Hepatocyte (in vitro differentiated cells): ENCODE measurements around the gene UBXN6. TPM values are rescaled to one million over a fixed set of nuclear protein-coding genes. Genes with fewer than 3 reads are reported as not detected.

Source experiments
- DNase-seq: peaks from one replicate; pipeline ENCODE4 v3.0.0-alpha.2; 2016; ENCODE audit warnings: low spot score
- H2AFZ ChIP-seq: fragments of 200-600 bp; sonication (generic); 2 replicates; pipeline ENCODE4 v1.6.0; 2016; ENCODE audit warnings: antibody characterized with exemption, mild to moderate bottlenecking
- H3K27ac ChIP-seq: fragments of 200-600 bp; sonication (generic); 2 replicates; pipeline ENCODE4 v1.5.1; 2016; ENCODE audit warnings: mild to moderate bottlenecking
- H3K27me3 ChIP-seq: fragments of 200-600 bp; sonication (generic); 2 replicates; pipeline ENCODE4 v1.6.1; 2016
- H3K36me3 ChIP-seq: fragments of 200-600 bp; sonication (generic); replicated peaks from 2 replicates; pipeline ENCODE4 v1.5.1; 2016; ENCODE audit warnings: low read depth; ENCODE audit not compliant: insufficient read depth
- H3K4me1 ChIP-seq: fragments of 200-600 bp; sonication (generic); 2 replicates; pipeline ENCODE4 v1.5.1; 2016; ENCODE audit warnings: mild to moderate bottlenecking, moderate library complexity; ENCODE audit not compliant: insufficient read depth
- H3K4me2 ChIP-seq: fragments of 200-600 bp; sonication (generic); 2 replicates; pipeline ENCODE4 v1.6.0; 2016
- H3K4me3 ChIP-seq: fragments of 200-600 bp; sonication (generic); 2 replicates; pipeline ENCODE4 v1.5.1; 2016; ENCODE audit warnings: mild to moderate bottlenecking
- H3K79me2 ChIP-seq: fragments of 200-600 bp; sonication (generic); 2 replicates; pipeline ENCODE4 v1.6.0; 2017; ENCODE audit warnings: mild to moderate bottlenecking
- H3K9me2 ChIP-seq: fragments of 200-600 bp; sonication (generic); replicated peaks from 2 replicates; pipeline ENCODE4 v1.6.0; 2017; ENCODE audit warnings: mild to moderate bottlenecking; ENCODE audit not compliant: insufficient read depth
- H3K9me3 ChIP-seq: fragments of 200-600 bp; sonication (generic); 2 replicates; pipeline ENCODE4 v1.5.1; 2016; ENCODE audit warnings: low read depth, mild to moderate bottlenecking
- H4K20me1 ChIP-seq: fragments of 200-600 bp; sonication (generic); 2 replicates; pipeline ENCODE4 v1.6.0; 2016; ENCODE audit warnings: mild to moderate bottlenecking; ENCODE audit not compliant: insufficient read depth, poor library complexity, severe bottlenecking
- EZH2 ChIP-seq: fragments of 200-600 bp; sonication (generic); IDR thresholded peaks from 2 replicates; pipeline ENCODE4 v1.6.1; 2016; ENCODE audit warnings: antibody characterized with exemption, mild to moderate bottlenecking, borderline replicate concordance
- EZH2phosphoT487 ChIP-seq: fragments of 200-600 bp; sonication (generic); IDR thresholded peaks from one replicate; pipeline ENCODE4 v1.6.1; 2018; ENCODE audit warnings: antibody characterized with exemption, mild to moderate bottlenecking, low read depth, moderate library complexity; ENCODE audit not compliant: unreplicated experiment, severe bottlenecking
- WGBS: methylation state at CpG from one replicate; pipeline ENCODE4 v1.1.6; 2016; ENCODE audit warnings: low lambda C conversion rate; ENCODE audit errors: missing lambda C conversion rate; 5-methylcytosine and 5-hydroxymethylcytosine counted together
- polyA plus RNA-seq: library from polyadenylated mRNA; unstranded; fragments of >200 nt; fragmentation: Nextera tagmentation; extraction: Ambion mirVana; gene quantifications from 2 replicates; pipeline ENCODE4 v1.2.1, GENCODE V29; 2016
- total RNA-seq: library from RNA; depleted of rRNA; stranded (reverse); fragments of >200 nt; gene quantifications from 2 replicates; pipeline ENCODE4 v1.2.3, GENCODE V29; 2014
- TF ChIP-seq, protein P1 (sequence below): fragments of 200-600 bp; sonication (generic); IDR thresholded peaks from 2 replicates; pipeline ENCODE4 v1.5.1; 2016; ENCODE audit warnings: antibody characterized with exemption, mild to moderate bottlenecking; ENCODE audit not compliant: poor library complexity

Gene UBXN6
- total and polyA plus RNA-seq, 2 experiments from 2014 or later, result 36.8 to 88.6 TPM

DNA sequence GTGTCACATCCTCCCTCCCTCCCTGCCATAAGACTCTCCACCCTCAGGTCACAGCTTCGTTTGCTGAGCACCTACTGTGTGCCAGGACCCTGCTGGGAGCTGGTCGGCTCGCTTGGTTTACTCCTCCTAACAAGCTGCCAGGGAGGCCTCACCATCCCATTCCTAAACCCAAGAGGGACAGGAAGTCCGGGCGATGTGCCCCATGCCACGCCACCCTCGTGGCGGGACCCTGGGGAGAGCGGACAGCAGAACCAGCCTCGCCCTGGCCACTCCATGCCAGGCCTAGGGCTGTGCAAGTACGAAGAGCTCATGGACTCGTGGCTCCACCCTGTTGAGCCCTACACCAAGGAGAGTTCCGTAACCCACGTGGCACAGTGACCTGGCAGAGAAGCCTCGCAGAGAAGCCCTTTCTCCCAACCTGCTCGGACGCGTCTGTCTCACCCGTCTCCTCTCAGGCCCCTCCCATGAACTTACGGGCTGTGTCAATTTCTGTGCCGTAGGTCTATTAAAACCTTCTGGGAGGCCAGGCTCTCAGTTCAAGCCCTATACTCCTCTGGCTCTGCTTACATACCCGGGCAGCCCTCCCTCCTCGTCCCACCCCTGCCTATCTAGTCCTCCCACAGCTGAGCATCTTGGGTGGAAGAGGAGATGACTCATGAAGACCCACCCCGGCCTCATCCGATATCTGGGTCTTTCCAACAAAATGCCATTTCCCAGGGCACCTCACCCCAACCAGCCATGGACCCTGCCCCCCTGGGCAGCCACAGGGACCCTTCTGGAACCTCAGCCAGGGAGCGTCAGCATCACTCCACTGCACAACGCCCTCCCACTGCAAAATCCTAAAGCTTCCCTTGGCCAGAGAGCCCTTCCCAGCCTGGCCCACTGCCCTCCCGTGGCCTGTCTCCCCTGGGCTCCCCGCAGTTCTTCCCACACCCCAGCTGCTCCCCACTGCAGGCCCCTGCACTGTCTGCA, 2.6 kb downstream of the UBXN6 start:
- peak overlapping the region; percentile 100 for H3K27ac ChIP-seq
- H3K4me1 ChIP-seq, result peaks cover 15% of the 10 kb centered on the region
- H3K9me3 ChIP-seq, result no peaks in the 10 kb centered on the region
- H3K27me3 ChIP-seq, result no peaks in the 10 kb centered on the region
- H3K4me2 ChIP-seq, result peak overlapping the region; percentile 98
- no peak overlapping the region for H2AFZ ChIP-seq
- peak; percentile 54 for DNase-seq
- peaks cover 31% of the 10 kb centered on the region for H3K79me2 ChIP-seq
- H4K20me1 ChIP-seq, result peaks cover 5% of the 10 kb centered on the region
- H3K4me3 ChIP-seq, result no peak overlapping the region
- no peak for TF ChIP-seq EZH2phosphoT487
- TF ChIP-seq, protein P1, sequence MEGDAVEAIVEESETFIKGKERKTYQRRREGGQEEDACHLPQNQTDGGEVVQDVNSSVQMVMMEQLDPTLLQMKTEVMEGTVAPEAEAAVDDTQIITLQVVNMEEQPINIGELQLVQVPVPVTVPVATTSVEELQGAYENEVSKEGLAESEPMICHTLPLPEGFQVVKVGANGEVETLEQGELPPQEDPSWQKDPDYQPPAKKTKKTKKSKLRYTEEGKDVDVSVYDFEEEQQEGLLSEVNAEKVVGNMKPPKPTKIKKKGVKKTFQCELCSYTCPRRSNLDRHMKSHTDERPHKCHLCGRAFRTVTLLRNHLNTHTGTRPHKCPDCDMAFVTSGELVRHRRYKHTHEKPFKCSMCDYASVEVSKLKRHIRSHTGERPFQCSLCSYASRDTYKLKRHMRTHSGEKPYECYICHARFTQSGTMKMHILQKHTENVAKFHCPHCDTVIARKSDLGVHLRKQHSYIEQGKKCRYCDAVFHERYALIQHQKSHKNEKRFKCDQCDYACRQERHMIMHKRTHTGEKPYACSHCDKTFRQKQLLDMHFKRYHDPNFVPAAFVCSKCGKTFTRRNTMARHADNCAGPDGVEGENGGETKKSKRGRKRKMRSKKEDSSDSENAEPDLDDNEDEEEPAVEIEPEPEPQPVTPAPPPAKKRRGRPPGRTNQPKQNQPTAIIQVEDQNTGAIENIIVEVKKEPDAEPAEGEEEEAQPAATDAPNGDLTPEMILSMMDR, result no peak
- no peak for TF ChIP-seq EZH2
- H3K9me2 ChIP-seq, result no peaks in the 10 kb centered on the region
- WGBS, result 86% methylated on average over 27 of the region's 29 CpGs
- H3K36me3 ChIP-seq, result no peaks in the 10 kb centered on the region

DNA sequence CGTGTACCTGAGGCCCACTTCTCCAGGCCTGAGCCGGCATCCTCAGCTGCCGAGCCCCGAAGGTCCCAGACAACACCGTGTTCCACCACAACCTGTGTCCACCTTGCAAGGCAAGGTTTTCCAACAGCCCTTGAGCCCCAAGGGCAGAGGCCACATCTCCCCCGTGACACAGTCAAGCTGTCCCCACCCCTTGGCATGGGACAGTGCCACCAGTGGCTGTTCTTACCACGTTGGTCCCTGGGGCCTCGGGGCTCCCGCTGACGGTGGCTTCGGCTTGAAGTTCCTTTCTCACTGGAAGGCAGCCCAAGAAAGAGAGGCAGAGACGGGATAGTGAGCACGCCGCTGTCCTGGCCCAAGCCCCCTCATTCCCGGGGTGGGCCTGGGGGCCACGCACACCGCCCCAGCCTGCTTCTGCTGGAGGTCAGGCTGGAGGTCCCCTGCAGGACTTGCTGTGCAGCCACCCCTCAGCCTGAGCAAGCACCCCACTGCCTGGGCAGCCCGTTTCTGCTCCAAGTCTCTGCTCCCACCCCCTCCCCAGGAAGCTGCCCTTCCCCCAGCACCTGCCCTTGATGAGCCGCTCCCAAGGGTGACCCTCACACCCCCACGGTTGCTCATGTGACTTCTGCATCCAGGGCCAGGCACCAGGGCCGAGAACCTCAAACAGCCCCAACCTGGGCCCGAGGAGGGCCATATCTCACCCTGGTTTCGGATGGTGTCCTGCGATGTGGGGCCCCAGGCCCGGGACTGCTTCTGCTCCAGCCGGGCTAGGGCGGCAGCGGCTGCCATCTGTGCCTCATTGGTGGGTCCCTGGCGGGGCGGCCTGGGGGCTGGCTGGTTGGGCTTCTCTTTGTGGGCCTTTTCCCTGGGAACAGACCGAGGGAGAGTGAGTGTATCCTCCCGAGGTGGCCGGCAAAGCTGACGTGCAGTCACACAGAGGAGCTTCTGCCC, 4.1 kb downstream of the UBXN6 start:
- H3K9me3 ChIP-seq, result no peaks in the 10 kb centered on the region
- no peak overlapping the region for H3K4me3 ChIP-seq
- H3K36me3 ChIP-seq, result no peaks in the 10 kb centered on the region
- 88% methylated on average over 33 of the region's 34 CpGs for WGBS
- H3K4me1 ChIP-seq, result peaks cover 15% of the 10 kb centered on the region
- no peak for TF ChIP-seq EZH2phosphoT487
- TF ChIP-seq, protein P1, result no peak
- no peak for TF ChIP-seq EZH2
- peaks cover 31% of the 10 kb centered on the region for H3K79me2 ChIP-seq
- no peaks in the 10 kb centered on the region for H3K27me3 ChIP-seq
- no peak for DNase-seq
- H2AFZ ChIP-seq, result no peak overlapping the region
- peaks cover 5% of the 10 kb centered on the region for H4K20me1 ChIP-seq
- H3K27ac ChIP-seq, result no peak overlapping the region
- H3K4me2 ChIP-seq, result no peak overlapping the region
- no peaks in the 10 kb centered on the region for H3K9me2 ChIP-seq

DNA sequence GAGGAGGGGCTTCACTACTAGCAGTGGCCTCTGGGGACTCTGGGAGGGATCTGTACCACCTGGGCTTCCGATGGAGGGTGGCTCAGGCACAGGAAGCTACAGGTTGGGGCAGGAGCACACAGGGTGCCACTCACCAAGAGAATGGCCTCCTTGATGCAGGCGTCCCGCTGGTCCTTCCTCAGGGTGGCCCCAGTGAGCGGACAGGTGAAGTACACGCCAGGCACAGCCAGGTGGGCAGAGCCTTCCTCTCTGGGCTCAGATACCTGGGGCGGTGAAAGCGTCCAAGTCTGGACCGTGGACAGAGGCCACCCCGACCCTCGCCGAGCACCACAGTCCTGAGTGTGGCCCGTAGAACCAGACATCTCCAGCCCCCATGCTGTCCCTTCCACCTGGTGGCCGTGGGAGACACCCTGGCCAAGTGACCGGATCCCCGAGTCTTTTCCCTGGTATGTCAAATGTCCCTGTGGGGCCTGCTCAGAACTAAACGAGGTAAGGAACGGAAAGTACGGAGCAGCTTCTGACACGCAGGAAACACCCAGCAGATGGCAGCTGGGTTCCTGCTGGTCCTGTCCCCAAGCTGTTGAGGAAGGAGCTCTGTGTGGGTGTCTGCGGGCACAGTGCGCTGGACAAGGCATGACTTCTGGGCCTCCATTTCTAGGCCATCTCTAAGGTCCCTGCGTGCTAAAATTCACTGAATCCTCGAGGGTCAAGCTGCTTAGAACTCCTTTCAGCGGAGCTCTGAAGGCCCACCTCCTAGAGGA, 5.2 kb downstream of the UBXN6 start:
- no peaks in the 10 kb centered on the region for H3K9me3 ChIP-seq
- H2AFZ ChIP-seq, result no peak overlapping the region
- peaks cover 5% of the 10 kb centered on the region for H4K20me1 ChIP-seq
- no peak for TF ChIP-seq EZH2
- TF ChIP-seq, protein P1, result no peak
- TF ChIP-seq EZH2phosphoT487, result no peak
- peaks cover 12% of the 10 kb centered on the region for H3K4me1 ChIP-seq
- H3K4me3 ChIP-seq, result no peak overlapping the region
- no peaks in the 10 kb centered on the region for H3K9me2 ChIP-seq
- no peak for DNase-seq
- no peak overlapping the region for H3K4me2 ChIP-seq
- no peak overlapping the region for H3K27ac ChIP-seq
- no peaks in the 10 kb centered on the region for H3K36me3 ChIP-seq
- no peaks in the 10 kb centered on the region for H3K27me3 ChIP-seq
- 94% methylated on average over 23 of the region's 24 CpGs for whole genome bisulfite sequencing
- H3K79me2 ChIP-seq, result peaks cover 31% of the 10 kb centered on the region
